ENCODE results near the gene SEPTIN12. TPM values are rescaled to one million over a fixed set of nuclear protein-coding genes. Genes with fewer than 3 reads are reported as not detected.
"Not testable (repeated sequence)": the region's sequence is repeated elsewhere in the genome, so short reads cannot be mapped to it uniquely, and the experiment has no call there.

Gene SEPTIN12
- total and polyA plus RNA-seq, 10 of the 15 experiments (the other 5 are each of a cell fraction or from before 2014, with no cell fraction given) = not detected

GRCh38 chr16:4743226-4743878, 44.8 kb downstream of the SEPTIN12 start (continued):
- TF ChIP-seq ATF7 (IDR thresholded peaks at IDR 0.05; ENCODE audit: low read depth) (no peak), CEBPB (IDR thresholded peaks at IDR 0.05; ENCODE audit: borderline replicate concordance in 1 of 2, low read depth in 2 of 2, low read length in 2 of 2) (no peak), SMAD5 (IDR thresholded peaks at IDR 0.05; ENCODE audit: low read depth) (no peak), POLR2AphosphoS2 (IDR thresholded peaks at IDR 0.05; ENCODE audit: low read depth, low read length) (no peak), E2F8 (IDR thresholded peaks at IDR 0.05; ENCODE audit: low read depth, partially characterized antibody) (no peak), CREM (IDR thresholded peaks at IDR 0.05; ENCODE audit: low read depth) (no peak), E4F1 (IDR thresholded peaks at IDR 0.05; ENCODE audit: borderline replicate concordance, partially characterized antibody) (no peak), SKIL (IDR thresholded peaks at IDR 0.05; ENCODE audit: low read depth, poor library complexity, severe bottlenecking) (no peak), RBBP5 (conservative IDR thresholded peaks at IDR 0.05) (no peak), IRF4 (IDR thresholded peaks at IDR 0.05; ENCODE audit: low read depth, low read length) (no peak), DPF2 (IDR thresholded peaks at IDR 0.05) (no peak), IRF5 (IDR thresholded peaks at IDR 0.05; ENCODE audit: borderline replicate concordance) (no peak), BMI1 (IDR thresholded peaks at IDR 0.05; ENCODE audit: borderline replicate concordance) (no peak), SREBF1 (IDR thresholded peaks at IDR 0.05; ENCODE audit: low read length) (no peak)

GRCh38 chr16:4738370-4738769, 49.8 kb downstream of the SEPTIN12 start:
- POLR2A ChIA-PET = interaction anchor here (0.6 to 1.1 kb wide), 3 partner anchors 10 to 175 kb away, joined by 3 to 4 read pairs (median 3); no protein-coding TSS in a partner anchor

More at GRCh38 chr16:4738370-4738769, 49.8 kb downstream of the SEPTIN12 start:
- H3K4me3 ChIP-seq; RAD21 ChIA-PET (ENCODE audit: unreplicated experiment); H3K9ac ChIP-seq (ENCODE audit: control insufficient read depth, insufficient read depth, low read length); H3K27me3 ChIP-seq (replicated peaks in 1 of 2; ENCODE audit: control insufficient read depth in 2 of 2, insufficient read depth in 2 of 2, low read length in 1 of 2); in situ Hi-C loops (cut with MboI); ATAC-seq; DNase-seq (ENCODE audit: low read depth, low spot score); H3K27ac ChIP-seq (ENCODE audit: control insufficient read depth, insufficient read depth); H3K79me2 ChIP-seq (ENCODE audit: control insufficient read depth, insufficient read depth, low read length); H3K4me2 ChIP-seq (ENCODE audit: control insufficient read depth, insufficient read depth); H3K4me1 ChIP-seq (ENCODE audit: control insufficient read depth, insufficient read depth, low read length); H3K36me3 ChIP-seq (ENCODE audit: control insufficient read depth in 2 of 2, insufficient read depth in 2 of 2, low read length in 1 of 2); H4K20me1 ChIP-seq (ENCODE audit: control insufficient read depth, insufficient read depth); H2AFZ ChIP-seq (ENCODE audit: control insufficient read depth, low read depth, low read length); H3K9me3 ChIP-seq (replicated peaks; ENCODE audit: control insufficient read depth, insufficient read depth, low read length); BruUV-seq (replicated peaks); intact Hi-C loops (cut with micrococcal nuclease; ENCODE audit: unreplicated experiment); FAIRE-seq: not testable (repeated sequence)
- WGBS (ENCODE audit: insufficient coverage, insufficient replicate concordance, low lambda C conversion rate, missing lambda C conversion rate) = 50% methylated on average over 5 of the region's 5 CpGs
- SMC1A ChIA-PET (ENCODE audit: uncharacterized antibody, unreplicated experiment) = interaction anchor here (1.5 kb wide), 1 partner anchor 9 kb away, joined by 3 read pairs; no protein-coding TSS in a partner anchor
- CTCF ChIA-PET = interaction anchor here (0.6 kb wide), 1 partner anchor 17 kb away, joined by 3 read pairs; no protein-coding TSS in a partner anchor
